Measurements from ENCODE around the gene MS4A3.
"Not testable (repeated sequence)": the region's sequence is repeated elsewhere in the genome, so short reads cannot be mapped to it uniquely, and the experiment has no call there.

The MS4A3 gene

DNA sequence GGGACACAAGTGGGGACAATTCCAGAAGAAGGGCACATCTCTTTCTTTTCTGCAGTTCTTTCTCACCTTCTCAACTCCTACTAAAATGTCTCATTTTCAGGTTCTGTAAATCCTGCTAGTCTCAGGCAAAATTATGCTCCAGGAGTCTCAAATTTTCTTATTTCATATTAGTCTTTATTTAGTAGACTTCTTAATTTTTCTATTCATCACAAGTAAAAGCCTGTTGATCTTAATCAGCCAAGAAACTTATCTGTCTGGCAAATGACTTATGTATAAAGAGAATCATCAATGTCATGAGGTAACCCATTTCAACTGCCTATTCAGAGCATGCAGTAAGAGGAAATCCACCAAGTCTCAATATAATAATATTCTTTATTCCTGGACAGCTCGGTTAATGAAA lies 31.9 kb downstream of the MS4A3 start, which contains the start of gene MS4A2:
TSS of gene MS4A2 (plus strand) at position 301 of the 400 bp plus-strand sequence. CDS start 102 bp downstream, outside the sequence.
- no peak for DNase-seq (ENCODE audit: low read depth in 2 of 2, low spot score in 1 of 2)

DNA sequence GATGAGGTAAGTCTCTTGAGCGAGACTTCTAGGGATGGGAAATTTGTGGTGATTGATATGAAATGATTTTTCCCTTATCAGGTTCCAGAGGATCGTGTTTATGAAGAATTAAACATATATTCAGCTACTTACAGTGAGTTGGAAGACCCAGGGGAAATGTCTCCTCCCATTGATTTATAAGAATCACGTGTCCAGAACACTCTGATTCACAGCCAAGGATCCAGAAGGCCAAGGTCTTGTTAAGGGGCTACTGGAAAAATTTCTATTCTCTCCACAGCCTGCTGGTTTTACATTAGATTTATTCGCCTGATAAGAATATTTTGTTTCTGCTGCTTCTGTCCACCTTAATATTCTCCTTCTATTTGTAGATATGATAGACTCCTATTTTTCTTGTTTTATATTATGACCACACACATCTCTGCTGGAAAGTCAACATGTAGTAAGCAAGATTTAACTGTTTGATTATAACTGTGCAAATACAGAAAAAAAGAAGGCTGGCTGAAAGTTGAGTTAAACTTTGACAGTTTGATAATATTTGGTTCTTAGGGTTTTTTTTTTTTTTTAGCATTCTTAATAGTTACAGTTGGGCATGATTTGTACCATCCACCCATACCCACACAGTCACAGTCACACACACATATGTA lies 39.1 kb downstream of the MS4A3 start:
- no peak for DNase-seq (ENCODE audit: low read depth in 2 of 2, low spot score in 1 of 2)

GRCh38 chr11:60097189-60097588 lies 40.7 kb downstream of the MS4A3 start:
- DNase-seq (ENCODE audit: low read depth in 2 of 2, low spot score in 1 of 2), result no peak

- DNase-seq (ENCODE audit: low read depth in 2 of 2, low spot score in 1 of 2), result no peak
Measured at GRCh38 chr11:60098508-60098907, 42.0 kb downstream of the MS4A3 start.

DNA sequence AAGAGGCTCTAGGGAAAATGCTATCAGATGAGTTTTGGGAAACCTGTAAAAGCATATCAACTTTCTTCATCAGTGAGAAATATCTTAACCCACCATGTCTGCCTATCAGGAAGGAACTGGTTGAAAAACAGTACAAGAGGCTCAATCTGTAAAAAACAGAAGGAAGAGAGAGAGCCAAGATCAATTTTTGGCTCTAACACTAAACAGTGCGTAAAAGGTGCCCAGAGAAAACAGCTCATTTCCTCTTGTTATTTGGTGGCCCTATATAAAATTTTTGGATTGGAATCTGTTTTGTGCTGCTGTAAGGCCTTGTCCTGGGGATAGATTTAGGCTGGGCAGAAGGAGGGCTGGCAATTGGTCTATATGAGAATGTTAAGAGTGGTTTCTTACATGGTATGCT lies 44.1 kb downstream of the MS4A3 start:
- DNase-seq (ENCODE audit: low read depth in 2 of 2, low spot score in 1 of 2), result no peak

- not testable (repeated sequence) for DNase-seq (ENCODE audit: low read depth in 2 of 2, low spot score in 1 of 2)
Measured at GRCh38 chr11:60101368-60101767, 44.9 kb downstream of the MS4A3 start.

DNA sequence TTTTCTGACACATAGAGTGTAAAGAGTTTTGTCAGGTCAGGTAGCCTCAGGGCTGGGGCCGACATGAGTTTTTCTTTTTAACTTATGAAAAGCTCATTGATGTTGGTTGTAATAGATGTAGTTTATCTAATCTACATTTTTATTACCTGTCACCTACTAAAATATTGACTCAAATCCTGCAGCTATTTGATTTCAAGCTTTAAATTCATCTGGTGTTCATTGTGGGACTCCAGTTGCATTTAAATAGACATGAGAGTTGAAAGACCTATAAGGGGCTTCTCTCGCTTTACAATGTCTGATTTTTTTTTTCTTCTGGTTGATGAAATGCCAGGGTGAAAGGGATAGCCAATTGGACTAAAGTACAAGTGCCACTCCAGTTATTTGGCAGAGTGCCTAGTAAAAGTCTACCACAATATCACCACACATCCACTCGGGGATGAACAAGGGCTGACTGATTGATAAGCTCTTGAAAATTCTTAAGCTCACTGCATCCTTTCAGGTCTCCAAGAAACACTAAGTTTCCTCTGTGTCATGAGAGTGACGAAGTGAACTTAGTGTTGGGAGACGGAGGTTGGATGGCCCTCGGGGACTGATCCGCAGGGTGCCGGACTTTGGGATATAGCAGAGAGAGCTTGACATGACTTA lies 48.1 kb downstream of the MS4A3 start:
- not testable (repeated sequence) for DNase-seq (ENCODE audit: low read depth in 2 of 2, low spot score in 1 of 2)

GRCh38 chr11:60108631-60109030 lies 52.2 kb downstream of the MS4A3 start:
- not testable (repeated sequence) for DNase-seq (ENCODE audit: low read depth in 2 of 2, low spot score in 1 of 2)

GRCh38 chr11:60111793-60112192 lies 55.3 kb downstream of the MS4A3 start:
- DNase-seq (ENCODE audit: low read depth in 2 of 2, low spot score in 1 of 2), result no peak

DNA sequence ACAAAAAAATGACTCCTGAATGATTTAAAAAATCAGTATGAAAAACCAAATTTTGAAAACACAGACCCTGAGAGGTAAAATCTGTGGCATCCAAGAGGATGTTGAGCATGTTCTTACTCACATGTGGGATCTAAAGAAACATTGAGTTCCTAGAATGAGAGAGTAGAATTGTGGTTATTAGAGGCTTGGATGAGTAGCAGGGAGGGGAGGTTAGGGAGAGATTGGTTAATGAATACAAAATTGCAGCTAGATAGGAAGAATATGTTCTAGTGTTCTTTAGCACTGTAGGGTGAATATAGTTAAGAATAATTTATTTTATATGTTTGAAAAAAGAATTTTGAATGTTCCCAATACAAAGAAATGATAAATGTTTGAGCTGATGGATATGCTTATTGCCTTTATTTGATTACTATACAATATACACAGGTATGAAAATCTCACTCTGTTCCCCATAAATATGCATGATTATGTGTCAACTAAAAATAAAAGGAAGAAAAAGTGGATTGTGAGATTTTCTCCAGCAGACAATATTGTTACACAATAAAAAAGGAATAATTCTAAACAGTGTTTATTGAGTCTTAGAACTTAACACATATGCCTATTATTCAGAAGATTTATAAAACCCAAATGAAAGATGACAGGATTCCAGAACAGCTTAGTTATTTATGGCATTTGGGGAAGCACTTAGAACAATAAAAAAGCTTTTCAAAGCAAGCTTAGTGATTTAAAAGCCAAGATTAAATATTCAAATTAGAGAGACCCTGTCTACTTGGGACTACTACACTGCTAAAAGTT lies 60.7 kb downstream of the MS4A3 start:
- no peak for DNase-seq (ENCODE audit: low read depth in 2 of 2, low spot score in 1 of 2)

DNA sequence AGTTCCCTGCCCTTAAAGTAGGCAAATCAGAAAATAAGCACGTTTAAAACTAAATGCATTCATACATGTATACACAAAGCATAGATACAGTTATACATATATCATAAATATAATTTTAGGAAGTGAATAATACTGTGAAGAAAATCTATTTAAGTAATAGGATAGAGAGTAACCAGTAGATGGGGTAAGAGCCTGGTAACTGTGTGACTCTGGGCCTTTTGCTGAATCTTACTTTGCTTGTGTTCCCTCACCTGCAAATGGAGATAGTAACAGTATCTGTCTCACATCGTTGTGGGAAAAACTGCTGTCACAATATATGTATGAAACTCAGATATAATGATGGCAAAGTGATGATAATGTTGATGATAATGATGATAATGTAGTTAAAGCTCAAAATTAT lies 61.9 kb downstream of the MS4A3 start:
- no peak for DNase-seq (ENCODE audit: low read depth in 2 of 2, low spot score in 1 of 2)

- DNase-seq (ENCODE audit: low read depth in 2 of 2, low spot score in 1 of 2), result no peak
Measured at GRCh38 chr11:60119710-60120109, 63.2 kb downstream of the MS4A3 start.

Measured in stimulated activated CD8-positive, alpha-beta memory T cell treated with anti-CD3 and anti-CD28 coated beads, Interleukin-4, amount 100 ng/mL, for 1 hour (primary cell).